Mesenchymal stem cell (in vitro differentiated cells and primary cell): ENCODE data around the gene AHRR.

Source experiments
- DNase-seq: peaks from one replicate; pipeline ENCODE4 v3.0.0-alpha.2; 2013
- H2AFZ ChIP-seq: one replicate; pipeline ENCODE4 v1.6.1; 2013; ENCODE audit warnings: low read depth, mild to moderate bottlenecking, control low read depth, inconsistent platforms, low read length, moderate library complexity
- H2AK5ac ChIP-seq: 2 replicates; pipeline ENCODE4 v1.6.1; 2013; ENCODE audit warnings: low read length, moderate library complexity, mild to moderate bottlenecking, inconsistent platforms; ENCODE audit not compliant: severe bottlenecking
- H2BK120ac ChIP-seq: one replicate; pipeline ENCODE4 v1.6.1; 2013; ENCODE audit warnings: low read depth, mild to moderate bottlenecking, inconsistent platforms, low read length, moderate library complexity
- H2BK12ac ChIP-seq, 2 experiments: one replicate each; pipeline ENCODE4 v1.6.1; 2013; ENCODE audit warnings: inconsistent platforms in 2 of 2, low read length in 2 of 2, mild to moderate bottlenecking in 2 of 2, moderate library complexity in 2 of 2, control low read depth in 1 of 2
- H2BK15ac ChIP-seq: one replicate; pipeline ENCODE4 v1.6.1; 2013; ENCODE audit warnings: mild to moderate bottlenecking, low read depth, inconsistent platforms; ENCODE audit not compliant: poor library complexity, severe bottlenecking
- H2BK5ac ChIP-seq: 2 replicates; pipeline ENCODE4 v1.6.1; 2013; ENCODE audit warnings: low read depth, mild to moderate bottlenecking, low read length, control low read depth, inconsistent platforms; ENCODE audit not compliant: poor library complexity, severe bottlenecking
- H3K14ac ChIP-seq, 2 experiments: one replicate each; pipeline ENCODE4 v1.6.1; 2013; ENCODE audit warnings: inconsistent platforms in 2 of 2, low read length in 2 of 2, control low read depth in 1 of 2, mild to moderate bottlenecking in 1 of 2, moderate library complexity in 1 of 2
- H3K18ac ChIP-seq, 2 experiments: one replicate each; pipeline ENCODE4 v1.6.1; 2013; ENCODE audit warnings: inconsistent platforms in 2 of 2, low read length in 2 of 2, control low read depth in 1 of 2, low read depth in 1 of 2, mild to moderate bottlenecking in 1 of 2
- H3K23ac ChIP-seq, 2 experiments: one replicate each; pipeline ENCODE4 v1.6.1; 2013; ENCODE audit warnings: inconsistent platforms in 2 of 2, low read length in 2 of 2, mild to moderate bottlenecking in 2 of 2, moderate library complexity in 2 of 2, control low read depth in 1 of 2
- H3K27ac ChIP-seq: 2 replicates; pipeline ENCODE4 v1.5.1; 2013; ENCODE audit warnings: mild to moderate bottlenecking, moderate library complexity, low read length, control low read depth, inconsistent platforms; ENCODE audit not compliant: poor library complexity, severe bottlenecking
- H3K27me3 ChIP-seq, 2 experiments: 2 replicates each; pipeline versions ENCODE4 v1.6.1 to v1.7.0; 2013; ENCODE audit warnings: low read length in 2 of 2, mild to moderate bottlenecking in 2 of 2, moderate library complexity in 2 of 2, control low read depth in 1 of 2, inconsistent platforms in 1 of 2; ENCODE audit not compliant: control insufficient read depth in 1 of 2, insufficient read depth in 1 of 2
- H3K36me3 ChIP-seq, 2 experiments: 2 replicates each; pipeline versions ENCODE4 v1.6.1 to v1.7.0; 2013; ENCODE audit warnings: low read length in 2 of 2, control low read depth in 1 of 2, inconsistent platforms in 1 of 2, low read depth in 1 of 2, mild to moderate bottlenecking in 1 of 2; ENCODE audit not compliant: insufficient read depth in 2 of 2, control insufficient read depth in 1 of 2
- H3K4ac ChIP-seq, 2 experiments: one replicate each; pipeline ENCODE4 v1.6.1; 2013; ENCODE audit warnings: inconsistent platforms in 2 of 2, low read length in 2 of 2, mild to moderate bottlenecking in 2 of 2, moderate library complexity in 2 of 2, control low read depth in 1 of 2, low read depth in 1 of 2
- H3K4me1 ChIP-seq: 2 replicates; pipeline ENCODE4 v1.6.1; 2013; ENCODE audit warnings: low read depth, low read length, control low read depth; ENCODE audit not compliant: control insufficient read depth, insufficient read depth
- H3K4me2 ChIP-seq: 2 replicates; pipeline ENCODE4 v1.6.1; 2013; ENCODE audit warnings: low read length, mild to moderate bottlenecking, inconsistent platforms; ENCODE audit not compliant: poor library complexity, severe bottlenecking
- H3K4me3 ChIP-seq, 2 experiments: 2 replicates each; pipeline versions ENCODE4 v1.5.1 to v1.7.0; 2013; ENCODE audit warnings: low read length in 2 of 2, mild to moderate bottlenecking in 2 of 2, control low read depth in 1 of 2, low read depth in 1 of 2; ENCODE audit not compliant: insufficient read depth in 1 of 2
- H3K79me1 ChIP-seq: replicated peaks from 2 replicates; pipeline ENCODE4 v1.6.1; 2013; ENCODE audit warnings: mild to moderate bottlenecking, control low read depth, low read length, inconsistent platforms; ENCODE audit not compliant: poor library complexity, severe bottlenecking
- H3K9ac ChIP-seq: 2 replicates; pipeline ENCODE4 v1.7.0; 2013; ENCODE audit warnings: mild to moderate bottlenecking, low read length, moderate library complexity
- H3K9me3 ChIP-seq: 2 replicates; pipeline ENCODE4 v1.7.0; 2013; ENCODE audit warnings: mild to moderate bottlenecking, low read length; ENCODE audit not compliant: control insufficient read depth
- H4K8ac ChIP-seq: one replicate; pipeline ENCODE4 v1.6.1; 2013; ENCODE audit warnings: inconsistent platforms, mild to moderate bottlenecking, low read length, moderate library complexity
- H4K91ac ChIP-seq: one replicate; pipeline ENCODE4 v1.6.1; 2013; ENCODE audit warnings: mild to moderate bottlenecking, low read length, inconsistent platforms
- WGBS: methylation state at CpG from one replicate; pipeline ENCODE4 v1.1.7; 2013; ENCODE audit warnings: mixed read lengths; 5-methylcytosine and 5-hydroxymethylcytosine counted together

AHRR gene

DNA sequence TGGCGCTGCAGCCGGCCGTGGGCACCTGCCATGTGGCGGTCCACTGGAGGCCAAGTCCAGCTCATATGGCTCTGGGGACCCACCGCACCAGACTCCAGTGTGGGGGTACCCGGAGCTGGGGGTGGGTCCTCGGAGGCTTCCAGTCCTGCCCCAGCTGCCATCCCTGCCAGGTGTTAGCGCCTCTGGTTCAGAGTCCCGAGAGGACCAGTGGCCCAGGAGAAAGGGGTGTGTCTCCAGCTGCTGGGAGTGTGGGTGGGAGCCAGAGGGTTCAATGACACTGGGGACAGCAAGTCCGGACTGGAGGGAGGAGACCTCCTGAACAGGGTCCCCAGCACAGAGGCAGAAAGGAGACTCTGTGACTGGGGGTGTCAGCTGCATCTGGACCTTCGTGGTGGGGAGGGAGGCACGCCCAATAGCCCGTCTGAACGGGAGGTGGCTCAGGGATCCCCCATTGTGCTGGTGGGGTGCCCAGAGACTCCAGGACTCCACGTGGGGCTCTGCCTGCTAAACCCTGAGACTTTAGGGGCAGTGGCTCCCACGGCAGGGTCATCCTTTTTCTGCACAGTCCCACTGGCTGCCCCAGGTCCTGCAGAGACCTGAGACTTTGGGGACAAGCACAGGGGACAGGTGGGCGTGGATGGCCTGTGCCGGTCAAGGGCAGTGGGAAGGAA lies 2.4 kb upstream of the AHRR start:
- Histone ChIP-seq H3K18ac (peak overlapping the region in 1 of 2 experiments; percentile 18), H3K9ac (no peak overlapping the region), H3K14ac (no peak overlapping the region), H2BK12ac (peak overlapping the region; percentile 28 to 73), H3K9me3 (no peaks in the 10 kb centered on the region), H3K36me3 (peaks cover 27 to 34% of the 10 kb centered on the region in 2 experiments), H2BK15ac (peak overlapping the region; percentile 85), H3K27ac (no peak overlapping the region), H4K8ac (no peak overlapping the region), H3K27me3 (peaks cover 15 to 35% of the 10 kb centered on the region in 2 experiments), H3K4me2 (no peak overlapping the region), H3K4me3 (no peak overlapping the region), H3K4ac (no peak overlapping the region), H4K91ac (peak overlapping the region; percentile 12), H2BK120ac (no peak overlapping the region), H2BK5ac (no peak overlapping the region), H2AFZ (no peak overlapping the region), H3K79me1 (peaks cover 12% of the 10 kb centered on the region), H2AK5ac (peak overlapping the region; percentile 39), H3K23ac (no peak overlapping the region), H3K4me1 (peaks cover 43% of the 10 kb centered on the region)
- 81% methylated on average over 18 of the region's 18 CpGs for WGBS
- DNase-seq: no peak

DNA sequence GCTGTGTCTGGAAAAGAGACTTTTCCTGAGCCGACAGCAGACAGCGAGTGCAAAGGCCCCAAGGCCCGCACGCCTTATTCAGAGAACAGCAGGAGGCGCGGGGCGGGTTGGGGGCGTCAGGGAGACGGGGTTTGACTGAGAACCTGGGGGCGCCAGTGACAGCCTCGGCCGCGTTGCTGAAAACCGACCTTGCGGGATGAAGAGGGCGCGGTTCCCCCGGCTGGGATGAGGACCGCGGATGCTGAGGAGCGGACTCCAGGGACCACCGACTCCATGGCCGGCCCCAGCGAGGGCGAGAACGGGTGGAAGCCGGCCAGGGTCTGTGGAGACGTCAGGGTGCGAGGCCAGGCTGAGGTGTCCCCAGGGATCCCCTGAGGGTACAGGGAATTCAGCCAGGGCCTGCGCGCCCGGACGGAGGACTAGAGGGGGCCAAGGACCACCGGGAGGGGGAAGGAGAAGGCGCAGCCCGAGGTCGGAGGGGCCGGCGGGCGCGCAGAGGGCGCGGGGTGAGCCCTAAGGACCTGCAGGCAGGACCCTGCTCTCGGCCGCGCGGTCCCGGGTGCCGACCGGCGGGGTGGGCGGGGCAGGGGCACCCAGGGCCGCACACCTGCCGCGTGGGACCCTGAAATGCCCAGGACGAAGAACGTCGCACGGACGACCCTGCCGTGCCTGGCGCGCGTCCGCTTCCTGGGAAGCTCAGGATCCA lies 837 bp upstream of the AHRR start:
- H3K18ac ChIP-seq: peak overlapping the region; percentile 69 to 87
- peak overlapping the region; percentile 63 for H2BK15ac ChIP-seq
- peak overlapping the region; percentile 6 for H4K91ac ChIP-seq
- H3K14ac ChIP-seq: no peak overlapping the region
- no peak overlapping the region for H2BK5ac ChIP-seq
- peak overlapping the region; percentile 78 for H3K9ac ChIP-seq
- no peak overlapping the region for H2AFZ ChIP-seq
- H3K9me3 ChIP-seq: no peaks in the 10 kb centered on the region
- H2BK12ac ChIP-seq: peak overlapping the region in 1 of 2 experiments; percentile 61
- peak overlapping the region; percentile 31 for H4K8ac ChIP-seq
- no peak for DNase-seq
- peaks cover 12 to 20% of the 10 kb centered on the region in 2 experiments for H3K36me3 ChIP-seq
- H3K4ac ChIP-seq: peak overlapping the region in 1 of 2 experiments; percentile 29
- H2BK120ac ChIP-seq: peak overlapping the region; percentile 65
- peaks cover 3% of the 10 kb centered on the region for H3K79me1 ChIP-seq
- peak overlapping the region; percentile 59 to 86 for H3K4me3 ChIP-seq
- H3K4me1 ChIP-seq: peaks cover 43% of the 10 kb centered on the region
- no peak overlapping the region for H3K27ac ChIP-seq
- 9% methylated on average over 62 of the region's 65 CpGs for WGBS
- H2AK5ac ChIP-seq: no peak overlapping the region
- H3K27me3 ChIP-seq: peaks cover 15 to 35% of the 10 kb centered on the region in 2 experiments
- H3K23ac ChIP-seq: peak overlapping the region in 1 of 2 experiments; percentile 73
- peak overlapping the region; percentile 94 for H3K4me2 ChIP-seq

DNA sequence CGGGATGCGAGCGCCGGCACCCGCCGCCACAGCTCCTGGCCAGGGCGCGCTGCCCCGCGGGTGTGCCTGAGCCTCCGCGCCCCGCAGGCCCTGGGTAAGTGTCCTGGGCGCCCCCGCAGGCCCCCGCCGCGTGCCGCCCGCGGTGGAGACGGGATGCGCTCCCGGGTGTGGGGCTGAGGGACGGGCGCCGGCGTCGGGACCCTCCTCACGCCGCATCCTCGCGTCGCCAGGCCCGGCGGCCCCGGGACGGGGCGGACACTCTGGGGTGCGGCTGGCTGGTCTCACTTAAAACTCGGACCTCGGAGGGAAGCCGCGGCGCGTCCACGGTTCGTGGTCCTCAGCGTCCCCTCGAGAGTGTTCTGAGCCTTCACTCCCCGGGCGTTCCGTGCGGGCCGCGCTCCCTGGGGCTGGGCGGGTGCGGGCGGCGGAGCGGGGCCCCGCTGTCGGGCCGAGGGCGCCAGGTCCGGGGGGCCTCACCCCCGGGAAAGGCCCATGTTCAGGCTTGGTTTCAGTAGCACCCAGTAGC lies 275 bp downstream of the AHRR start:
- Histone ChIP-seq H3K9ac (peak overlapping the region; percentile 85), H2AFZ (peak overlapping the region; percentile 51), H3K4me3 (peak overlapping the region; percentile 63 to 86), H3K79me1 (peaks cover 3% of the 10 kb centered on the region), H4K8ac (peak overlapping the region; percentile 93), H3K4ac (peak overlapping the region; percentile 56 to 91), H3K36me3 (peaks cover 7 to 10% of the 10 kb centered on the region in 2 experiments), H3K4me2 (peak overlapping the region; percentile 93), H2BK120ac (peak overlapping the region; percentile 94), H2AK5ac (no peak overlapping the region), H3K27ac (no peak overlapping the region), H3K23ac (peak overlapping the region in 1 of 2 experiments; percentile 46), H3K14ac (peak overlapping the region in 1 of 2 experiments; percentile 82), H4K91ac (peak overlapping the region; percentile 67), H2BK15ac (peak overlapping the region; percentile 69), H2BK12ac (peak overlapping the region in 1 of 2 experiments; percentile 12), H3K9me3 (no peaks in the 10 kb centered on the region), H3K27me3 (peaks cover 15 to 35% of the 10 kb centered on the region in 2 experiments), H3K18ac (peak overlapping the region; percentile 93 to 94), H3K4me1 (peaks cover 43% of the 10 kb centered on the region), H2BK5ac (no peak overlapping the region)
- no peak for DNase-seq
- 3% methylated on average over 57 of the region's 67 CpGs for WGBS
